ENCODE measurements around the gene CELF5.

Gene CELF5

DNA sequence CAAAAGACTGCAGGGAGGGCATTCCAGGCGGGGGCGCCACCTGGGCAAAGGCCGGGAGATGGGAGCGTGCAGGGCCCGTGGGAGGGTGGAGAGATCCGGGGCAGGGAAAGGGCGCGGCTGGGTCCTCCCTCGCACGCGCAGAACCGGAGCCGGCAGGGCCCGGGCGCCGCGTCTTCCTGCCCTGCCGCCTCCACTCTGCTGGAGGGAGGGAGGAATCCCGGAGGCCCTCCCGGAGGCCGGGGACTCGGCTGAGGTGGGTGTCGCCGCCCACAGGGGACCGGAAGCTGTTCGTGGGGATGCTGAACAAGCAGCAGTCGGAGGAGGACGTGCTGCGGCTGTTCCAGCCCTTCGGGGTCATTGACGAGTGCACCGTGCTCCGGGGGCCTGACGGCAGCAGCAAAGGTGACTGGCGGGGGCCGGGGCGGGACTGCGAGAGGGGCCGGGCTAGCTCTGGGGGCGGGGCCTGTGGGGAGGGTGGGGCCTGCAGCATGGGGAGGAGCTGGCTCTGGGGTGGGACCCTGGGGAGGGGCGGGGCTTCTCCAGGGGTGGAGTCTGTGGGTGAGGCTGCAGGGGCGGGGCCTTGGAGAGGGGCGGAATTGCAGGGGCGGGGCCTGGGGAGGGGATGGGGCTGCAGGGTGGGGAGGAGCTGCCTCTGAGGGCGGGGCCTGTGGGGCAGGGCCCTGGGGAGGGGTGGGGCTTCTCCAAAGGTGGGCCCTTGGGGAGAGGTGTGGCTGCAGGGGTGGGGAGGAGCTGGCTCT is 51.3 kb downstream of the CELF5 start (continued):
- TF ChIP-seq ZNF623 (tag by site-specific recombination; IDR thresholded peaks at IDR 0.05) (no peak), ZNF776 (tag by site-specific recombination; IDR thresholded peaks at IDR 0.05; ENCODE audit: borderline replicate concordance) (no peak), ZNF155 (tag by site-specific recombination; IDR thresholded peaks at IDR 0.05) (no peak), FEZF1 (tag by site-specific recombination; IDR thresholded peaks at IDR 0.05) (no peak), OVOL3 (tag by site-specific recombination; IDR thresholded peaks at IDR 0.05) (no peak), BCL11B (tag by site-specific recombination; IDR thresholded peaks at IDR 0.05; ENCODE audit: low read depth) (0 out of 2 replicates have a peak, but pooled peaks have one; percentile 24), ZNF394 (tag by site-specific recombination; IDR thresholded peaks at IDR 0.05; ENCODE audit: borderline replicate concordance) (no peak; the same call in 1 of the 2 replicates), KLF1 (tag by site-specific recombination; IDR thresholded peaks at IDR 0.05) (peak; percentile 92), ZNF768 (tag by site-specific recombination; IDR thresholded peaks at IDR 0.05) (no peak), ZNF529 (tag by site-specific recombination; IDR thresholded peaks at IDR 0.05; ENCODE audit: insufficient replicate concordance) (no peak), ZNF558 (tag by site-specific recombination; IDR thresholded peaks at IDR 0.05) (no peak), ZNF23 (tag by site-specific recombination; IDR thresholded peaks at IDR 0.05; ENCODE audit: borderline replicate concordance) (no peak), ZNF423 (tag by site-specific recombination; IDR thresholded peaks at IDR 0.05) (no peak), ZNF530 (tag by site-specific recombination; IDR thresholded peaks at IDR 0.05; ENCODE audit: low read depth) (no peak), ZNF324 (tag by site-specific recombination; IDR thresholded peaks at IDR 0.05) (peak; percentile 65), ZNF184 (tag by site-specific recombination; IDR thresholded peaks at IDR 0.05) (no peak), GLIS1 (tag by site-specific recombination; IDR thresholded peaks at IDR 0.05) (peak; percentile 88), PRDM10 (tag by site-specific recombination; IDR thresholded peaks at IDR 0.05) (peak; percentile 74), ZNF692 (tag by site-specific recombination; IDR thresholded peaks at IDR 0.05) (peak; percentile 60), ZBTB1 (tag by site-specific recombination; IDR thresholded peaks at IDR 0.05) (no peak), ZNF585B (tag by site-specific recombination; IDR thresholded peaks at IDR 0.05) (no peak), ZNF280C (tag by site-specific recombination; IDR thresholded peaks at IDR 0.05) (no peak), ZNF133 (tag by site-specific recombination; IDR thresholded peaks at IDR 0.05) (no peak), ZNF639 (tag by site-specific recombination; IDR thresholded peaks at IDR 0.05) (no peak), ZNF426 (tag by site-specific recombination; IDR thresholded peaks at IDR 0.05) (no peak), ZNF16 (tag by site-specific recombination; IDR thresholded peaks at IDR 0.05; ENCODE audit: low read depth) (no peak), ZNF292 (tag by site-specific recombination; IDR thresholded peaks at IDR 0.05; ENCODE audit: borderline replicate concordance, low read depth) (no peak), ZNF19 (tag by site-specific recombination; IDR thresholded peaks at IDR 0.05; ENCODE audit: low read depth) (no peak)
- TF ChIP-seq, protein P1, sequence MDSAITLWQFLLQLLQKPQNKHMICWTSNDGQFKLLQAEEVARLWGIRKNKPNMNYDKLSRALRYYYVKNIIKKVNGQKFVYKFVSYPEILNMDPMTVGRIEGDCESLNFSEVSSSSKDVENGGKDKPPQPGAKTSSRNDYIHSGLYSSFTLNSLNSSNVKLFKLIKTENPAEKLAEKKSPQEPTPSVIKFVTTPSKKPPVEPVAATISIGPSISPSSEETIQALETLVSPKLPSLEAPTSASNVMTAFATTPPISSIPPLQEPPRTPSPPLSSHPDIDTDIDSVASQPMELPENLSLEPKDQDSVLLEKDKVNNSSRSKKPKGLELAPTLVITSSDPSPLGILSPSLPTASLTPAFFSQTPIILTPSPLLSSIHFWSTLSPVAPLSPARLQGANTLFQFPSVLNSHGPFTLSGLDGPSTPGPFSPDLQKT (IDR thresholded peaks at IDR 0.05; ENCODE audit: borderline replicate concordance, low read depth, low read length): no peak
- TF ChIP-seq, protein P2, sequence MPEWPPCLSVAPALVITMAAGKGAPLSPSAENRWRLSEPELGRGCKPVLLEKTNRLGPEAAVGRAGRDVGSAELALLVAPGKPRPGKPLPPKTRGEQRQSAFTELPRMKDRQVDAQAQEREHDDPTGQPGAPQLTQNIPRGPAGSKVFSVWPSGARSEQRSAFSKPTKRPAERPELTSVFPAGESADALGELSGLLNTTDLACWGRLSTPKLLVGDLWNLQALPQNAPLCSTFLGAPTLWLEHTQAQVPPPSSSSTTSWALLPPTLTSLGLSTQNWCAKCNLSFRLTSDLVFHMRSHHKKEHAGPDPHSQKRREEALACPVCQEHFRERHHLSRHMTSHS (tag by site-specific recombination; IDR thresholded peaks at IDR 0.05): no peak
